OCI-LY1 (cell line): ENCODE results near the gene UTS2B.

Source experiments
- H2AFZ ChIP-seq: fragments of 200-600 bp; sonication (generic), shearing (Covaris generic); 2 replicates; pipeline ENCODE4 v1.6.0; 2014; ENCODE audit warnings: antibody characterized with exemption, mild to moderate bottlenecking, low read length
- H3F3A ChIP-seq: fragments of 200-600 bp; sonication (generic), shearing (Covaris generic); 2 replicates; pipeline ENCODE4 v1.6.0; 2014; ENCODE audit warnings: mild to moderate bottlenecking, antibody characterized with exemption, low read length, moderate library complexity; ENCODE audit not compliant: insufficient read depth
- H3K27ac ChIP-seq: fragments of 200-600 bp; sonication (generic); 2 replicates; pipeline ENCODE4 v1.5.1; 2014; ENCODE audit warnings: low read length, mixed run types, mild to moderate bottlenecking, low read depth; ENCODE audit not compliant: poor library complexity, severe bottlenecking
- H3K27me3 ChIP-seq: fragments of 200-600 bp; sonication (generic); 2 replicates; pipeline ENCODE4 v1.6.0; 2014; ENCODE audit warnings: antibody characterized with exemption, mild to moderate bottlenecking, low read length, moderate library complexity; ENCODE audit not compliant: insufficient read depth
- H3K36me3 ChIP-seq: fragments of 200-600 bp; sonication (generic); 2 replicates; pipeline ENCODE4 v1.6.1; 2014; ENCODE audit warnings: mild to moderate bottlenecking, antibody characterized with exemption, low read length, moderate library complexity, mixed read lengths; ENCODE audit not compliant: insufficient read depth
- H3K4me1 ChIP-seq: fragments of 200-600 bp; sonication (generic); 2 replicates; pipeline ENCODE4 v1.5.1; 2014; ENCODE audit warnings: mild to moderate bottlenecking, low read length, moderate library complexity; ENCODE audit not compliant: insufficient read depth, severe bottlenecking
- H3K4me2 ChIP-seq: fragments of 200-600 bp; sonication (generic), shearing (Covaris generic); 2 replicates; pipeline ENCODE4 v1.6.1; 2014; ENCODE audit warnings: low read length
- H3K4me3 ChIP-seq: fragments of 200-600 bp; sonication (generic); 2 replicates; pipeline ENCODE4 v1.5.1; 2014; ENCODE audit warnings: low read length, low read depth, mild to moderate bottlenecking, mixed read lengths; ENCODE audit not compliant: poor library complexity, severe bottlenecking
- H3K79me2 ChIP-seq: fragments of 200-600 bp; shearing (Covaris generic); 2 replicates; pipeline ENCODE4 v1.6.1; 2016; ENCODE audit warnings: mixed run types, low read length, mixed read lengths; ENCODE audit not compliant: insufficient read depth
- H3K9ac ChIP-seq: fragments of 200-600 bp; sonication (generic), shearing (Covaris generic); 2 replicates; pipeline ENCODE4 v1.6.1; 2014; ENCODE audit warnings: mild to moderate bottlenecking, low read length, mixed read lengths
- H3K9me2 ChIP-seq: fragments of 200-600 bp; sonication (generic), shearing (Covaris generic); 2 replicates; pipeline ENCODE4 v1.6.1; 2014; ENCODE audit warnings: low read depth, mild to moderate bottlenecking, low read length, mixed read lengths
- H3K9me3 ChIP-seq: fragments of 200-600 bp; shearing (Covaris generic); 2 replicates; pipeline ENCODE4 v1.6.1; 2014; ENCODE audit warnings: low read length, mixed read lengths
- H4K20me1 ChIP-seq: fragments of 200-600 bp; sonication (generic), shearing (Covaris generic); 2 replicates; pipeline ENCODE4 v1.6.0; 2016; ENCODE audit warnings: mild to moderate bottlenecking, low read length; ENCODE audit not compliant: insufficient read depth
- CTCF ChIP-seq: fragments of 200-600 bp; sonication (generic), shearing (Covaris generic); IDR thresholded peaks from 2 replicates; pipeline ENCODE4 v1.5.1; 2017; ENCODE audit warnings: mild to moderate bottlenecking, antibody characterized with exemption, low read length, moderate library complexity, mixed read lengths
- EZH2 ChIP-seq: fragments of 200-600 bp; sonication (generic), shearing (Covaris generic); IDR thresholded peaks from 2 replicates; pipeline ENCODE4 v1.8.0; 2017; ENCODE audit warnings: borderline replicate concordance, mixed run types, mild to moderate bottlenecking, antibody characterized with exemption, low read length, moderate library complexity, mixed read lengths

Gene UTS2B

GRCh38 chr3:191345334-191345733 lies 15.0 kb upstream of the UTS2B start:
- Histone ChIP-seq H3K4me3 (no peak overlapping the region), H3K27ac (no peak overlapping the region), H4K20me1 (no peaks in the 10 kb centered on the region), H2AFZ (no peak overlapping the region), H3K79me2 (no peaks in the 10 kb centered on the region), H3K9ac (no peak overlapping the region), H3K9me2 (no peaks in the 10 kb centered on the region), H3K9me3 (no peaks in the 10 kb centered on the region), H3F3A (no peaks in the 10 kb centered on the region), H3K27me3 (no peaks in the 10 kb centered on the region), H3K36me3 (no peaks in the 10 kb centered on the region), H3K4me1 (no peaks in the 10 kb centered on the region), H3K4me2 (no peak overlapping the region)
- TF ChIP-seq CTCF (no peak), EZH2 (no peak)

- Histone ChIP-seq H4K20me1 (no peaks in the 10 kb centered on the region), H3K9ac (no peak overlapping the region), H2AFZ (no peak overlapping the region), H3K36me3 (no peaks in the 10 kb centered on the region), H3F3A (no peaks in the 10 kb centered on the region), H3K79me2 (no peaks in the 10 kb centered on the region), H3K27me3 (no peaks in the 10 kb centered on the region), H3K9me3 (no peaks in the 10 kb centered on the region), H3K4me3 (no peak overlapping the region), H3K9me2 (no peaks in the 10 kb centered on the region), H3K4me1 (no peaks in the 10 kb centered on the region), H3K4me2 (no peak overlapping the region), H3K27ac (no peak overlapping the region)
- TF ChIP-seq EZH2 (no peak), CTCF (no peak)
These were observed 13.6 kb upstream of the UTS2B start for GRCh38 chr3:191343913-191344312.

GRCh38 chr3:191343115-191343514 lies 12.8 kb upstream of the UTS2B start:
- TF ChIP-seq EZH2 (no peak), CTCF (no peak)
- Histone ChIP-seq H4K20me1 (no peaks in the 10 kb centered on the region), H2AFZ (no peak overlapping the region), H3K79me2 (no peaks in the 10 kb centered on the region), H3K9me2 (no peaks in the 10 kb centered on the region), H3K27me3 (no peaks in the 10 kb centered on the region), H3K4me2 (no peak overlapping the region), H3K27ac (no peak overlapping the region), H3K4me3 (no peak overlapping the region), H3K9me3 (no peaks in the 10 kb centered on the region), H3K9ac (no peak overlapping the region), H3F3A (no peaks in the 10 kb centered on the region), H3K36me3 (no peaks in the 10 kb centered on the region), H3K4me1 (no peaks in the 10 kb centered on the region)
